Heart left ventricle (tissue), 16 donors: Measurements from ENCODE around the gene NUP214. TPM values are rescaled to one million over a fixed set of nuclear protein-coding genes. Genes with fewer than 3 reads are reported as not detected.
"Not testable (repeated sequence)": the region's sequence is repeated elsewhere in the genome, so short reads cannot be mapped to it uniquely, and the experiment has no call there.

ENCODE experiments used
- ATAC-seq, 4 donors: fragments of 200-7000 bp; cut with Tn5 transposase; one replicate each; pipeline ENCODE4 v1.9.1; 2020 to 2022; ENCODE audit warnings: moderate library complexity in 4 of 4, mild to moderate bottlenecking in 3 of 4, moderate number of reproducible peaks in 1 of 4
- DNase-seq, 5 donors: peaks; one replicate each; pipeline ENCODE4 v3.0.0-alpha.2; 2020
- H3K27ac ChIP-seq, 12 donors: fragments of 200-600 bp; sonication (generic) in 4 of 12; one replicate each; pipeline versions ENCODE4 v1.5.0 to v1.8.0; 2016 to 2022; ENCODE audit warnings: mild to moderate bottlenecking in 2 of 12
- H3K27me3 ChIP-seq, 9 donors: fragments of 200-600 bp; sonication (generic) in 2 of 9; one replicate each; pipeline versions ENCODE4 v1.5.1 to v1.8.0; 2016 to 2022; ENCODE audit warnings: mild to moderate bottlenecking in 3 of 9
- H3K36me3 ChIP-seq, 9 donors: fragments of 200-600 bp; sonication (generic) in 2 of 9; one replicate each; pipeline versions ENCODE4 v1.5.0 to v1.8.0; 2018 to 2022; ENCODE audit warnings: mild to moderate bottlenecking in 2 of 9
- H3K4me1 ChIP-seq, 12 donors: fragments of 200-600 bp; sonication (generic) in 4 of 12; one replicate each; pipeline versions ENCODE4 v1.5.0 to v1.8.0; 2016 to 2022; ENCODE audit warnings: mild to moderate bottlenecking in 3 of 12
- H3K4me3 ChIP-seq, 12 donors: fragments of 200-600 bp; sonication (generic) in 4 of 12; one replicate each; pipeline versions ENCODE4 v1.5.0 to v1.8.0; 2017 to 2022; ENCODE audit warnings: mild to moderate bottlenecking in 9 of 12, moderate library complexity in 4 of 12
- H3K9me3 ChIP-seq, 12 donors: fragments of 200-600 bp; sonication (generic) in 4 of 12; one replicate each; pipeline versions ENCODE4 v1.5.0 to v1.8.0; 2016 to 2022; ENCODE audit warnings: mild to moderate bottlenecking in 1 of 12
- POLR2A ChIP-seq, 2 donors: fragments of 450-650 bp; IDR thresholded peaks; one replicate each; pipeline ENCODE4 v1.6.1; 2017; ENCODE audit warnings: antibody characterized with exemption in 2 of 2, mild to moderate bottlenecking in 2 of 2, moderate library complexity in 2 of 2
- WGBS, 4 donors: extraction: QIAGEN DNeasy Blood & Tissue Kit in 2 of 4; methylation state at CpG; one replicate each; pipeline versions ENCODE4 v1.1.5 to v1.1.7; 2013 to 2018; 5-methylcytosine and 5-hydroxymethylcytosine counted together
- intact Hi-C, 10 donors: fragments of 100-400 bp; cut with DNase I; formaldehyde crosslinking; loops; one replicate each; pipeline versions ENCODE4 v1.11.1 to v1.14.2; 2022
- polyA plus RNA-seq, 2 donors: library from polyadenylated mRNA; stranded (reverse); fragments of 200-250 nt; gene quantifications; one replicate each; pipeline ENCODE4 v1.2.3, GENCODE V29; 2013
- total RNA-seq, 9 donors: library from RNA; depleted of rRNA in 2 of 9; stranded (reverse); fragments of >200 nt in 2 of 9; fragmentation: NEBNext Ultra II Directional in 3 of 9; extraction: Animal tissue kit (Norgen Biotek cat#: 25700) in 3 of 9; gene quantifications; one replicate each; pipeline versions ENCODE4 v1.1.0 to v1.2.4, GENCODE V29; 2016 to 2023
- TF ChIP-seq, protein P1 (sequence below), 12 donors: fragments of 200-600 bp; sonication (generic) in 4 of 12; IDR thresholded peaks; one replicate each; pipeline versions ENCODE4 v1.5.0 to v1.8.0; 2018 to 2022; ENCODE audit warnings: antibody characterized with exemption in 12 of 12, mild to moderate bottlenecking in 5 of 12
- donor health status: ischemic (EF 13 %, LVEDD 7.1; RV severe dilation, severe dysfunction).
- donor health status: healthy with polysubstance abuse.
- donor health status: DM: no; HTN: yes; CAD: no.
- donor health status: DM: no; HTN: no; CAD: no.
- donor health status: ischemic (EF 25% LVEDD 6.9; RV normal size, moderate dysfunction).
- donor health status: ischemic (EF 25% LVEDD 5.7; RV mildly dilated, moderate dysfunction).
- donor health status: healthy.
- donor health status: DM: yes; HTN: yes; CAD: no.
- donor health status: ischemic (EF 35%, LVEDD 5.7; RV mildly dilated, moderate dysfunction).
- donor health status: nonischemic (EF 11% LVEDD 7.7; RV severe dilation, severe dysfunction).
- donor health status: DM: yes; HTN: yes; CAD: no.
- donor health status: PGD.
- donor health status: ischemic (EF 29% LVEDD 5.4; RV normal size, mild dysfunction).
- donor health status: nonischemic (EF 23%, LVEDD 6.1; RV moderate dilation, normal function).

NUP214 gene
- total and polyA plus RNA-seq, 11 donors, result 13.7 to 45.1 (median 23.6) TPM

- peak; percentile 46 to 69 (median 58) for ATAC-seq
- Histone ChIP-seq H3K4me3 (peak overlapping the region in 8 of 12 donors; percentile 8 to 45 (median 15)), H3K27ac (peak overlapping the region; percentile 88 to 99 (median 98)), H3K36me3 (no peaks in the 10 kb centered on the region), H3K9me3 (no peaks in the 10 kb centered on the region), H3K4me1 (peaks cover 23 to 95% (median 75%) of the 10 kb centered on the region in 12 donors), H3K27me3 (no peaks in the 10 kb centered on the region)
- intact Hi-C loops, result loop anchor here in 4 of 10 donors (5.0 to 10.0 kb wide), 3 partner anchors 33 to 86 kb away; no protein-coding TSS in a partner anchor
- DNase-seq, result peak; percentile 89 to 91 (median 90)
- TF ChIP-seq, protein P1, sequence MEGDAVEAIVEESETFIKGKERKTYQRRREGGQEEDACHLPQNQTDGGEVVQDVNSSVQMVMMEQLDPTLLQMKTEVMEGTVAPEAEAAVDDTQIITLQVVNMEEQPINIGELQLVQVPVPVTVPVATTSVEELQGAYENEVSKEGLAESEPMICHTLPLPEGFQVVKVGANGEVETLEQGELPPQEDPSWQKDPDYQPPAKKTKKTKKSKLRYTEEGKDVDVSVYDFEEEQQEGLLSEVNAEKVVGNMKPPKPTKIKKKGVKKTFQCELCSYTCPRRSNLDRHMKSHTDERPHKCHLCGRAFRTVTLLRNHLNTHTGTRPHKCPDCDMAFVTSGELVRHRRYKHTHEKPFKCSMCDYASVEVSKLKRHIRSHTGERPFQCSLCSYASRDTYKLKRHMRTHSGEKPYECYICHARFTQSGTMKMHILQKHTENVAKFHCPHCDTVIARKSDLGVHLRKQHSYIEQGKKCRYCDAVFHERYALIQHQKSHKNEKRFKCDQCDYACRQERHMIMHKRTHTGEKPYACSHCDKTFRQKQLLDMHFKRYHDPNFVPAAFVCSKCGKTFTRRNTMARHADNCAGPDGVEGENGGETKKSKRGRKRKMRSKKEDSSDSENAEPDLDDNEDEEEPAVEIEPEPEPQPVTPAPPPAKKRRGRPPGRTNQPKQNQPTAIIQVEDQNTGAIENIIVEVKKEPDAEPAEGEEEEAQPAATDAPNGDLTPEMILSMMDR (IDR thresholded peaks at IDR 0.05), result no peak
- TF ChIP-seq POLR2A (IDR thresholded peaks at IDR 0.05), result peak in 1 of 2 donors; percentile 5
- WGBS, 4 donors, result 13 to 21% (median 20%) methylated on average over 17 to 20 of the region's 20 CpGs
Observed at GRCh38 chr9:131270171-131271015, 145.0 kb downstream of the NUP214 start.

DNA sequence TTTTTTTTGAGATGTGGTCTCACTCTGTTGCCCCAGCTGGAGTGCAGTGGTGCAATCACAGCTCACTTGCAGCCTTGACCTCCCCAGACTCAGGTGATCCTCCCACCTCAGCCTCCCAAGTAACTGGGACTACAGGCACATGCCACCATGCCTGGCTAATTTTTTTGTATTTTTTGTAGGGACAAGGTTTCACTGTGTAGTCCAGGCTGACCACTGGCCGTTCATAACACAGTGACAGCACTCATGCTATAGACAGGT is 145.6 kb downstream of the NUP214 start:
- peaks cover 21 to 90% (median 70%) of the 10 kb centered on the region in 12 donors for H3K4me1 ChIP-seq
- H3K27ac ChIP-seq, result peak overlapping the region; percentile 88 to 99 (median 98)
- intact Hi-C loops, result loop anchor here in 4 of 10 donors (5.0 to 10.0 kb wide), 3 partner anchors 34 to 86 kb away; no protein-coding TSS in a partner anchor
- peak overlapping the region in 4 of 12 donors; percentile 14 to 45 (median 21) for H3K4me3 ChIP-seq
- DNase-seq, H3K9me3 ChIP-seq, H3K36me3 ChIP-seq, ATAC-seq, H3K27me3 ChIP-seq: not testable (repeated sequence)
- 43 to 59% (median 50%) methylated on average over 1 of the region's 1 CpG for WGBS, 4 donors

DNA sequence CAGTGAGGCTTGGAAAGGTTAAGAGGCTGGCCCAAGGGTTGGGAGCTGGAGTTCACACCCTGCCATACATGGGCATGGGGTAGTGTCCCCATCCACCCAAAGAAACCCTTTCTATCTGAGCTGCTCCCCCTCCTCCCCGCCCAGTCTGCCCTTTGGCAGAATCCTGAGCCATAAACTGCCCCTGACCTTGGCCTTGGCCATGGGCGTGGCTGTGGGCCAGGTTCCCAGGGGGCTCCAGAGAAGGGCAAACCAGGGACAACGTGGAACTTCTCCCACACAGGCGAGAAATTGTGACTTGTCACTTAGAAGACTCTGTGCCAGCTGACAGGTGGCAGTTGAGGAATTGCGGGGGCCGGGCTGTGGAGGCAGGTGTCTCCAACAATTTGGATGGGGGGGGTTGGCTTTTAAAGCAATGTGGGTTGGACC is 146.1 kb downstream of the NUP214 start:
- Histone ChIP-seq H3K9me3 (no peaks in the 10 kb centered on the region), H3K27ac (peak overlapping the region; percentile 88 to 99 (median 98)), H3K4me1 (peaks cover 18 to 87% (median 66%) of the 10 kb centered on the region in 12 donors), H3K4me3 (peak overlapping the region in 3 of 12 donors; percentile 14 to 82 (median 15)), H3K27me3 (no peaks in the 10 kb centered on the region), H3K36me3 (no peaks in the 10 kb centered on the region)
- intact Hi-C loops, result loop anchor here in 4 of 10 donors (5.0 to 10.0 kb wide), 3 partner anchors 34 to 87 kb away; no protein-coding TSS in a partner anchor
- ATAC-seq, result no peak
- TF ChIP-seq, protein P1 (IDR thresholded peaks at IDR 0.05), result no peak
- TF ChIP-seq POLR2A (IDR thresholded peaks at IDR 0.05), result no peak
- WGBS, 4 donors, result 35 to 54% (median 51%) methylated on average over 6 of the region's 6 CpGs
- DNase-seq, result peak in 1 of 5 donors; percentile 41

DNA sequence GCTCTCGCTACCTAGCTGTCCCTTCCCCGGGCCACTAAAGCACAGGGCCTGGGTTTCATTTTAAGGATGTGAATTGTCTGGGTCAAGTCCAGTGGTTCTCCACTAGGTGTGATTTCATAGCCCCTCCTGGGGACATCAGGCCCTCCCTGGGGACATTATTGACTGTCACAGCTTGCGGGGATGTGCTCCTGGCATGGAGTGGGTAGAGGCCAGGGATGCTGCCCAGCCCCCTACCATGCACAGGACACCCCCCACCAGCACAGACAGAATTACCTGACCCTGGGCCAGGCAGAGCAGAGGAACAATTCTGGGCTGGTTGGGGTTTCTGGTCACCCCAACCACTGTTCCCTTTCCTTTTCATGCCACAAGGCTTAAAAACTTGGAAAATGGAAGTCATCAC is 146.8 kb downstream of the NUP214 start:
- Histone ChIP-seq H3K27ac (peak overlapping the region; percentile 88 to 99 (median 98)), H3K27me3 (no peaks in the 10 kb centered on the region), H3K36me3 (no peaks in the 10 kb centered on the region), H3K4me1 (peaks cover 18 to 81% (median 60%) of the 10 kb centered on the region in 12 donors), H3K4me3 (peak overlapping the region in 9 of 12 donors; percentile 69 to 96 (median 86)), H3K9me3 (no peaks in the 10 kb centered on the region)
- 43 to 69% (median 55%) methylated on average over 3 of the region's 3 CpGs for WGBS, 4 donors
- DNase-seq (no peak), ATAC-seq (no peak)
- intact Hi-C loops, result loop anchor here in 4 of 10 donors (5.0 to 10.0 kb wide), 3 partner anchors 35 to 87 kb away; no protein-coding TSS in a partner anchor
- TF ChIP-seq, protein P1 (IDR thresholded peaks at IDR 0.05), result no peak
- TF ChIP-seq POLR2A (IDR thresholded peaks at IDR 0.05), result no peak
